DMS153 treated with DMSO at 0.1 percent for 48 hours (cell line): ENCODE results near the gene SHROOM3.

Experiments
- DNase-seq: peaks from one replicate; lab custom pipeline; 2025; ENCODE audit not compliant: unreplicated experiment; lab: John Stamatoyannopoulos, UW

The SHROOM3 gene

GRCh38 chr4:76654084-76654483, 219.1 kb downstream of the SHROOM3 start:
- DNase-seq = no peak

- DNase-seq = no peak
Measured at GRCh38 chr4:76654791-76655190, 219.8 kb downstream of the SHROOM3 start.

GRCh38 chr4:76655566-76656479, 220.8 kb downstream of the SHROOM3 start:
- no peak for DNase-seq

GRCh38 chr4:76657443-76657842, 222.4 kb downstream of the SHROOM3 start:
- no peak for DNase-seq

- DNase-seq = no peak
Measured at GRCh38 chr4:76658231-76659102, 223.4 kb downstream of the SHROOM3 start.

GRCh38 chr4:76659103-76659490, 224.1 kb downstream of the SHROOM3 start:
- no peak for DNase-seq

- no peak for DNase-seq
Measured at GRCh38 chr4:76663824-76664223, 228.8 kb downstream of the SHROOM3 start.

- no peak for DNase-seq
Measured at GRCh38 chr4:76665153-76665552, 230.1 kb downstream of the SHROOM3 start.

- DNase-seq = no peak
Measured at GRCh38 chr4:76665721-76666120, 230.7 kb downstream of the SHROOM3 start.

- DNase-seq = no peak
Measured at GRCh38 chr4:76666944-76667532, 232.0 kb downstream of the SHROOM3 start.

GRCh38 chr4:76670631-76671030, 235.6 kb downstream of the SHROOM3 start:
- DNase-seq = no peak

- DNase-seq = no peak
Measured at GRCh38 chr4:76673362-76673761, 238.3 kb downstream of the SHROOM3 start.

- no peak for DNase-seq
Measured at GRCh38 chr4:76674983-76675382, 240.0 kb downstream of the SHROOM3 start.

GRCh38 chr4:76677571-76678326, 242.7 kb downstream of the SHROOM3 start:
- peak; percentile 48 for DNase-seq

GRCh38 chr4:76679691-76680090, 244.7 kb downstream of the SHROOM3 start:
- no peak for DNase-seq

- no peak for DNase-seq
Measured at GRCh38 chr4:76680952-76681351, 245.9 kb downstream of the SHROOM3 start.

GRCh38 chr4:76681996-76682395, 247.0 kb downstream of the SHROOM3 start:
- no peak for DNase-seq

- no peak for DNase-seq
Measured at GRCh38 chr4:76683144-76683543, 248.1 kb downstream of the SHROOM3 start.

- DNase-seq = peak; percentile 49
Measured at GRCh38 chr4:76687746-76688448, 252.9 kb downstream of the SHROOM3 start.

- no peak for DNase-seq
Measured at GRCh38 chr4:76688619-76689144, 253.7 kb downstream of the SHROOM3 start.
